ENCODE measurements around the gene MSI1. TPM values are rescaled to one million over a fixed set of nuclear protein-coding genes. Genes with fewer than 3 reads are reported as not detected.

The MSI1 gene
- polyA plus RNA-seq (2011; rRNA removed): not detected in 2 replicates
- not detected in 2 replicates for polyA minus RNA-seq (2011; rRNA and poly(A)+ RNA removed)

- no peak within 1 kb of the TSS for H3K4me3 ChIP-seq (ENCODE audit: low read depth, low read length)
- POLR2A ChIA-PET: no interaction called here
- CTCF ChIA-PET: no interaction called here
- H3K36me3 ChIP-seq (ENCODE audit: control insufficient read depth, insufficient read depth, low read length): no peaks in the 10 kb centered on the region
- peaks cover 45% of the 10 kb centered on the region for H3K27me3 ChIP-seq (ENCODE audit: control insufficient read depth, insufficient read depth, low read length)
- TF ChIP-seq CTCF (IDR thresholded peaks at IDR 0.05; ENCODE audit: insufficient read depth, low read depth, low read length): no peak
- DNase-seq (ENCODE audit: low read depth): no peak
Observed at GRCh38 chr12:120368789-120369602, at the start of gene MSI1. Gene MSI1 (minus strand): TSS chr12:120369164. CDS start chr12:120369091, 73 bp downstream.

GRCh38 chr12:120417917-120418580 is 49.1 kb upstream of the MSI1 start:
- no peak for TF ChIP-seq CTCF (IDR thresholded peaks at IDR 0.05; ENCODE audit: insufficient read depth, low read depth, low read length)
- DNase-seq (ENCODE audit: low read depth): no peak
- Histone ChIP-seq H3K36me3 (ENCODE audit: control insufficient read depth, insufficient read depth, low read length) (no peaks in the 10 kb centered on the region), H3K27me3 (ENCODE audit: control insufficient read depth, insufficient read depth, low read length) (no peaks in the 10 kb centered on the region), H3K4me3 (ENCODE audit: low read depth, low read length) (no peak overlapping the region)
- ChIA-PET CTCF (interaction anchor here (2.4 to 2.5 kb wide), 2 partner anchors 10 to 12 kb away, joined by 6 to 17 read pairs; no protein-coding TSS in a partner anchor), POLR2A (no interaction called here)

- DNase-seq (ENCODE audit: low read depth): no peak
- ChIA-PET CTCF (interaction anchor here (1.1 to 1.7 kb wide), 3 partner anchors 13 to 60 kb away, joined by 3 to 9 read pairs (median 4); no protein-coding TSS in a partner anchor), POLR2A (no interaction called here)
- Histone ChIP-seq H3K36me3 (ENCODE audit: control insufficient read depth, insufficient read depth, low read length) (no peaks in the 10 kb centered on the region), H3K27me3 (ENCODE audit: control insufficient read depth, insufficient read depth, low read length) (no peaks in the 10 kb centered on the region), H3K4me3 (ENCODE audit: low read depth, low read length) (no peak overlapping the region)
- no peak for TF ChIP-seq CTCF (IDR thresholded peaks at IDR 0.05; ENCODE audit: insufficient read depth, low read depth, low read length)
Observed at GRCh38 chr12:120416490-120417216, 47.7 kb upstream of the MSI1 start.

- no peak for TF ChIP-seq CTCF (IDR thresholded peaks at IDR 0.05; ENCODE audit: insufficient read depth, low read depth, low read length)
- no peak for DNase-seq (ENCODE audit: low read depth)
- CTCF ChIA-PET: interaction anchor here (1.1 kb wide), 1 partner anchor 47 kb away, joined by 4 read pairs; no protein-coding TSS in a partner anchor
Observed at GRCh38 chr12:120413901-120414695, 45.1 kb upstream of the MSI1 start.

More at GRCh38 chr12:120413901-120414695, 45.1 kb upstream of the MSI1 start:
- Histone ChIP-seq H3K36me3 (ENCODE audit: control insufficient read depth, insufficient read depth, low read length) (no peaks in the 10 kb centered on the region), H3K4me3 (ENCODE audit: low read depth, low read length) (no peak overlapping the region), H3K27me3 (ENCODE audit: control insufficient read depth, insufficient read depth, low read length) (no peaks in the 10 kb centered on the region)
- POLR2A ChIA-PET: no interaction called here

Data from BJ (cell line).